ENCODE measurements around the gene SYNDIG1.

Gene SYNDIG1

DNA sequence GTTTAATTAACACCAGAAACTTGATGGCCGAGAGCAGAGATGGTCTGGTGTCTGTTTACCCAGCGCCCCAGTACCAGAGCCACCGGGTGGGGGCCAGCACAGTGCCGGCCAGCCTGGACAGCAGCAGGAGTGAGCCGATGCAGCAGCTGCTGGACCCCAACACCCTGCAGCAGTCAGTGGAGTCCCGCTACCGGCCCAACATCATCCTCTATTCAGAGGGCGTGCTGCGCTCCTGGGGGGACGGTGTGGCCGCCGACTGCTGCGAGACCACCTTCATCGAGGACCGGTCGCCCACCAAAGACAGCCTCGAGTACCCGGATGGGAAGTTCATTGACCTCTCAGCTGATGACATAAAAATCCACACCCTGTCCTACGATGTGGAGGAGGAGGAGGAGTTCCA, 73.7 kb downstream of the SYNDIG1 start:
- in situ Hi-C loops (cut with MboI; ENCODE audit: low sequenced_read_pairs) = no loop called here
- H3K4me1 ChIP-seq = no peaks in the 10 kb centered on the region
- H3K4me3 ChIP-seq = no peak overlapping the region
- DNase-seq (ENCODE audit: low spot score in 2 of 2) = no peak
- no peaks in the 10 kb centered on the region for H3K9me3 ChIP-seq
- H3K27me3 ChIP-seq (ENCODE audit: low read depth) = no peaks in the 10 kb centered on the region
- no peaks in the 10 kb centered on the region for H3K36me3 ChIP-seq (replicated peaks)

DNA sequence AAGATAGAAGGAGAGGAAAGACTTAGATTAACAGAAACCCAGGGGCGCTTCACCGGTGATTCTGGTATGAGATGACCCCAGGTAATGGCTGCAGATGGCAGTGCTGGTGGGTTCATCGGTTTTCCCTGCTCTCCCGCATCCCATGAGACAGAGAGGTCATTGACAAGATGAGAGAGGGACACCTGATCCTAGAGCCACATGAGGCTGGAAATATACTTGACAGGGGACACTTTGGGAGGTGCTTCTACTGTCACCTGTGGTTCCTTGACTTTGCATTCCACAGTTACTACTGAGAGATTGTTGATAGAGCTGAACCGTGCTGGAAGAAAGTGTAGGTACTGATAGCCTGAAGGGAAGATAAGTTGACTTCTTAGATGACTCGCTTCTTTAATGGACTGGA, 74.3 kb downstream of the SYNDIG1 start:
- Histone ChIP-seq H3K9me3 (no peaks in the 10 kb centered on the region), H3K27me3 (ENCODE audit: low read depth) (no peaks in the 10 kb centered on the region), H3K4me3 (no peak overlapping the region), H3K4me1 (no peaks in the 10 kb centered on the region), H3K36me3 (replicated peaks) (no peaks in the 10 kb centered on the region)
- no peak for DNase-seq (ENCODE audit: low spot score in 2 of 2)
- in situ Hi-C loops (cut with MboI; ENCODE audit: low sequenced_read_pairs) = no loop called here

DNA sequence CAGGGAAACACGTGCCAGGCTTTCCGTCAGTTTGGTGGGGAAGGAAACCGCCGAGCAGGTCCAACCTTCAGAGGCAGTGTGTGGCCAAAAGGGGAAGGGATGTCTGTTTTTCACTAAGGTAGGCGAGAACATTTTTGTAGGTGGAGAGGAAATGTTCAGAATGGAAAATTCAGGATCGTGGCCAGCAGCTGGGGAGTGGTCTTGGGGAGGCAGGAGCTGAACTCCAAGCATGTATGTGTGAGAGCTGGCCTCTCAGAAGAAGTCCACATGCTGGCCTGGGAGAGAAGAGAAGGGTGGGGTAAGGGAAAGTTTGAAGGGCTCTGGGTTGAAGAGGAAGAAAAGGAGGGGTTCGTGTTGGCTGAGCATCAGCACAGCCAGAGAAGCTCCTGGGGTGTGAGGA, 74.9 kb downstream of the SYNDIG1 start:
- Histone ChIP-seq H3K4me1 (no peaks in the 10 kb centered on the region), H3K4me3 (no peak overlapping the region), H3K9me3 (no peaks in the 10 kb centered on the region), H3K36me3 (replicated peaks) (no peaks in the 10 kb centered on the region), H3K27me3 (ENCODE audit: low read depth) (no peaks in the 10 kb centered on the region)
- DNase-seq (ENCODE audit: low spot score in 2 of 2) = no peak
- in situ Hi-C loops (cut with MboI; ENCODE audit: low sequenced_read_pairs) = no loop called here

DNA sequence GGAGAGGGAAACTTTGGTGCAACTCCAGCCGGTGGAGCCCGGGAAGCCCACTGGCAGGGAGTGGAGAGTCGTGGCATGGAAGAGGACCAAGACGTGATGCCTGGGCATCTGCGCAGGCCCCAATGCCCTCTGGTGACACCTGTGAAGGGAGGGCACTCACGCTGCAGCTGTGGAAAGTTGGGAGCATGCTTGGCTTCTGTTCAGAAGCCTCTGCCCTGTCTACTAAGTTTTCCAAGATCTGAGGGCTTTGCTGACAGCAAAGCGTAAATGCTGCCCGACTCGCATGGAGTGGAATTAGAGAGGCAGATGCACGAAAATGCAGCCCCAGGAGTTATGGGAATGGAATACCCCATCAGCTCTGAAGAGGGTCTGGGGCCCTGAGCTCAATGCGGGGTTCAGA, 75.7 kb downstream of the SYNDIG1 start:
- Histone ChIP-seq H3K4me3 (no peak overlapping the region), H3K36me3 (replicated peaks) (no peaks in the 10 kb centered on the region), H3K4me1 (no peaks in the 10 kb centered on the region), H3K27me3 (ENCODE audit: low read depth) (no peaks in the 10 kb centered on the region), H3K9me3 (no peaks in the 10 kb centered on the region)
- no peak for DNase-seq (ENCODE audit: low spot score in 2 of 2)
- in situ Hi-C loops (cut with MboI; ENCODE audit: low sequenced_read_pairs) = no loop called here

DNA sequence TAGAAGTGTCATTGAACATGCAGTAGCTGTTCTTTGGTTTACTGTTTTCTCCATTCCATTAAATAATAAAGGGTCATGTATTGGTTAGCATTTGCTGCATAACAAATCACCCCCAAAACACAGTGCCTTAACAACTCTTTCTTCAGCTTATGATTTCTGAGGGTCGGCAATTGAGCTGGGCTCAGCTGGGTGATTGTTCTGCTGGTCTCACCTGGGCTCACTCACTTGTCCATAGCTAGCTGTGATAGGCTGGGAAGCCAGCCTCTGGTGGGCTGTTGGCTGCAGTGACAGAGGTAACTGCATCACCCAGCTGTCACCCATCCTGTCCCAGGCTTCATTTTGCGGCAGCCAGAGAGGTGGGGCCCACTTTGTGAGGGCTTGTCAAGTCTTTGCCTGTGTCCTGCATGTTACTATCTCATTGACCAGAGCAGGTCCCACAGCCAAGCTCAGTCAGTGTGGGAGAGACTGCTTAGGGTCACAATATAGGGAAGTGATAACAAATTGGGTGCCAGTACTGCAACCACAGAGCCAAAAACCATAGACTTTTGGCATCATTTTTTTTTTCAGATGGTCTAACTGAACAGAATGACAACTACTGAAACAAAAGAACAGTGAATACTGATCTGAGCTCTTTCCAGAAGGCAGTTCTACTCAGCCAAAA, 76.9 kb downstream of the SYNDIG1 start:
- H3K4me1 ChIP-seq = no peaks in the 10 kb centered on the region
- DNase-seq (ENCODE audit: low spot score in 2 of 2) = no peak
- in situ Hi-C loops (cut with MboI; ENCODE audit: low sequenced_read_pairs) = no loop called here

DNA sequence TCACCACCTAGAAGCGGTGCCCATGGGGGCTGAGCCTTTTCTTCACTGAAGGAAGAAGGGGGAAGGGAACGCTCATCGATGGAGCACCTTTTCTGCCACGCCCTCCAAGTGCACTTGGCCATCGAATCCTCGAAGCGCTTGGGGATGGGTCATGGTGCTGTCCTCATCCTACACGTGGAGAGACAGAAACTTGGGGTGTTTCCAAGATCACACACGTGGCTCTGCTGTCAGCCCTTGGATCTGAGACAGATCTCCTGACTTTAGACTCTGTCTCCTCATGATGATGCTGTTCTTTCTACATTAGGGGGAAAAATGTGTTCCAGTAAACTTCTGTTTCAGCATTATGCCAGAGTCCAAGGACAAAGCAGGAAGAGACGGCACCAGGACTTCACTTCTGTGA, 78.5 kb downstream of the SYNDIG1 start:
- no peaks in the 10 kb centered on the region for H3K27me3 ChIP-seq (ENCODE audit: low read depth)
- no peaks in the 10 kb centered on the region for H3K9me3 ChIP-seq
- H3K4me3 ChIP-seq = no peak overlapping the region
- no peak for DNase-seq (ENCODE audit: low spot score in 2 of 2)
- in situ Hi-C loops (cut with MboI; ENCODE audit: low sequenced_read_pairs) = no loop called here
- no peaks in the 10 kb centered on the region for H3K4me1 ChIP-seq
- H3K36me3 ChIP-seq (replicated peaks) = no peaks in the 10 kb centered on the region

More for the DNA sequence above, 76.9 kb downstream of the SYNDIG1 start:
- no peaks in the 10 kb centered on the region for H3K36me3 ChIP-seq (replicated peaks)
- no peaks in the 10 kb centered on the region for H3K27me3 ChIP-seq (ENCODE audit: low read depth)
- H3K4me3 ChIP-seq = no peak overlapping the region
- no peaks in the 10 kb centered on the region for H3K9me3 ChIP-seq

DNA sequence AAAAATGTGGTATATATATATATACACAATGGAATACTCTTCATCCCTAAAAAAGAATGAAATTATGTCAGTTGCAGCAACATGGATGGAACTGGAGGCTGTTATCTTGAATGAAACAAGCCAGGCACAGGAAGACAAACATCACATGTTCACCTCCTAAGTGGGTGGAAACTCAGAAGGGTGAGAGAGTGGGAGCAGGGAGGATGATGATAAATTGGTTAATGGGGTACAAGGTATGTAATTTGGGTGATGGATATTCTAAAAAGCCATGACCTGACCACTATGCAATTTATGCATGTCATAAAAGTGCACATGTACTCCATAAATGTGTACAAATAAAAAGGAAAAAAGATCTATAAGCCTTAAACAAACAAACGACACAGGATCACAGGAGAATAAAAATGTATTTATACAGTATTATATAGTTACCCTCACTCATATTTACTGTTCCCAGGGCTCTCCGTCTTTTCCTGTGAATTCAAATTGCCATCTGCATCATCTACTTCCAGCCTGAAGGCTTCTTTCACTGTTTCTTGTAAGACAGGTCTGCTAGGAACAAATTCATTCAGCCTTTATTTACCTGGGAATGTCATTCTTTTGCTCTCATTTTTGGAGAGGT, 89.8 kb downstream of the SYNDIG1 start:
- in situ Hi-C loops (cut with MboI; ENCODE audit: low sequenced_read_pairs) = no loop called here
- Histone ChIP-seq H3K4me1 (no peaks in the 10 kb centered on the region), H3K4me3 (no peak overlapping the region), H3K27me3 (ENCODE audit: low read depth) (no peaks in the 10 kb centered on the region), H3K9me3 (no peaks in the 10 kb centered on the region), H3K36me3 (replicated peaks) (no peaks in the 10 kb centered on the region)
- no peak for DNase-seq (ENCODE audit: low spot score in 2 of 2)

DNA sequence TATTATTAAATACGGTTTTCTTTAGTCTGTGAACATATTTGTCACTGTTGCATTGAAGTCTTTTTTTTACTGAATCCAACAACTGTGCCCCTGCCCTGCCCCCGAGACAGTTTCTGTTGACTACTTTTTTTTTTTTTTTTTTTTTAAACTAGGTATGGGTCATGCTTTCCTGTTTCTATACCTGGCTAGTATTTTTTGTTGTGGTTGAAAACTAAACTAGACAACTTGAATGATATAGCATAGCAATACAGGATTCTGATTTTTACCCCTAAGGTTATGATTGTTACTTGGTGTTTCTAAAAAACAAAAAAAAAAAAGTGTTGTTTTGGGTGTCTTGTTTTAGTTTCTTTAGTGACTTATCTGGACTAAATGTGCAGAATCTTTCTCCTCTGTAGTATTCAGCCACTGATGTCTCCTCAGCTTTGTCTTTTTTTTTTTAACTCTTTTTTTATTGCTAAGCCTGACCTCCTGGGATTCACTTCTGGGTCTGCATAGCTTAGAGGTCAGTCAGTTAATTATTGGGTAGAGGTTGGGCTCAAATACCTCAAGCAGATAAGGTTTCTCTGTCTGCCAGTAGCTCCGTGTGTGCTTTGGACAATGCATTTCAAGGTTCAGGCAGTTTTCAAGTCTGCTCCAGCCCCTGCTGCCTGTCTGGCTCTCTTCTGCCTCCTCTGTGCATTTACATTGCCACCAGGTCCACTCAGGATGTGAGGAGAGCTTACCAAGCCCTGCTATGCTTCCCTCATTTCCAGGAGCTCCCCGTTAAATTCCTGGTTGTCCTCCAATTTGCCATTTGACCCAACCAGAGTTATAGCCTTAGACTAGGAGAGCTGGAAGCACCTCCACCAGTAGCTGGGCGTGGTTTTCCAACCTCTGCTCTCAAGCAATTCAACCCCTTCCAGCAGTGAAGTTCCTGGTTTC, 91.4 kb downstream of the SYNDIG1 start:
- H3K9me3 ChIP-seq = no peaks in the 10 kb centered on the region
- in situ Hi-C loops (cut with MboI; ENCODE audit: low sequenced_read_pairs) = no loop called here
- H3K4me1 ChIP-seq = no peaks in the 10 kb centered on the region
- H3K36me3 ChIP-seq (replicated peaks) = no peaks in the 10 kb centered on the region
- no peaks in the 10 kb centered on the region for H3K27me3 ChIP-seq (ENCODE audit: low read depth)
- no peak overlapping the region for H3K4me3 ChIP-seq
- DNase-seq (ENCODE audit: low spot score in 2 of 2) = no peak

DNA sequence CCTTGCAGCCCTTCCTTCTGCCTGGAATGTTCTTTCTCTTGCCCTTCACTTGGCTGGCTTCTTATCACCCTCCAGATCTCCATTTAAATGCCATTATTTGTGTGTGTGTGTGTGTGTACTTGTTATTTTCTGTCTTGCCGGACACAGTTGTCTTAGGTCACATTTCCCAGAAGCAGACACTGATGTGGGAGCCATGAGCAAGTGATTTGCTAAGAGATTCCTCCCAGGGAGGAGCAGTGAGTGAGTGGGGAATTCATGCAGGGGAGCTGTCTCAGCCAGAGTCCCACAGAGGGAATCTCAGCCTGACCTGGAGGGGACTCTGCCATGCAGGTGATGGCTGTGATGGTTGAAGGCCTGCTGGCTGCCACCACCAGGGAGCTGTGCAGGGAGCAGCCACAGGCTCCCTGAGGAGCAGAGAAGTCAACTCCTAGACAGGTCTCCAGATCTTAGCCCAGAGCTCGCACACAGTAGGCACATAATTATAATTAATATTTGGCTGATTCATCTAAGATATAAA, 96.5 kb downstream of the SYNDIG1 start:
- no peaks in the 10 kb centered on the region for H3K9me3 ChIP-seq
- H3K36me3 ChIP-seq (replicated peaks) = no peaks in the 10 kb centered on the region
- no peaks in the 10 kb centered on the region for H3K27me3 ChIP-seq (ENCODE audit: low read depth)
- no peak for DNase-seq (ENCODE audit: low spot score in 2 of 2)
- no peak overlapping the region for H3K4me3 ChIP-seq
- no peaks in the 10 kb centered on the region for H3K4me1 ChIP-seq
- in situ Hi-C loops (cut with MboI; ENCODE audit: low sequenced_read_pairs) = no loop called here

DNA sequence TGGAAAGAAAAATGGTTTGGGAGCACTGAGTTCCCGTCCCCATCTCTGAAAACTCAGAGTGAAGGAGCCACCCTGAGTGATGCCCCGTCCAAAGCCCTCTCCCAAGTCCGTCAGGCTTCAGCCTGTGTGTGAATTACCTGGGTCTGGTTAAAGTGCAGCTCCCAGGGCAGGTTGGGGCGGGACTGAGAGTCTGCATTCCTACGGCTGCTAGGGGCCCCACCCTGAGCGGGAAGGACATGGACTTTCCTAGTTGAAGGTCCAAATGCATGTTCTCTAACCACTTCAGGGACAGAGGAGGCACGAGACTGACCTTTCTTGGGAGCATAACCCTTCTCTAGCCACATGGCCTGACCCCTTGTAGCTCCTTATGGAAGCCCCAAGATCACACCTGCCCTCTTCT, 97.2 kb downstream of the SYNDIG1 start:
- no peak for DNase-seq (ENCODE audit: low spot score in 2 of 2)
- Histone ChIP-seq H3K9me3 (no peaks in the 10 kb centered on the region), H3K36me3 (replicated peaks) (no peaks in the 10 kb centered on the region), H3K4me3 (no peak overlapping the region), H3K4me1 (no peaks in the 10 kb centered on the region), H3K27me3 (ENCODE audit: low read depth) (no peaks in the 10 kb centered on the region)
- in situ Hi-C loops (cut with MboI; ENCODE audit: low sequenced_read_pairs) = no loop called here

DNA sequence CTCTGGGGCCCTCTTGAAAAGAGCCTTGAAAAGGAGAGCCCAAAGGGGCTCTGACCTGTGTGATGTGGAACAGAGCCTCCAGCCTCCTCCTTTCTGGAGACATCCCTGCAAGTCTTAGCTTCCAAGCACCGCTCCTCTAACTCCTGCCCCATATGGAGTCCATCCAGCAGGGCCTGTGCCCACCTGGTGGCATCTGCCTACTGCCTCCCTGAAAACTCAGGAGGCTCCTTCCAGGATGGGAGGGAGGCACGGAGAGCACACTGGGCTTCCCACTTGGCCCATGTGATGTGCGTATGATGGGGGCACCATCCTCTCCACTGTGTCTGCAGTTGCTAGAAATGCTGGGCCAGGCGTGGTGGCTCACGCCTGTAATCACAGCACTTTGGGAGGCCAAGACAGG, 98.1 kb downstream of the SYNDIG1 start:
- H3K36me3 ChIP-seq (replicated peaks) = no peaks in the 10 kb centered on the region
- H3K4me1 ChIP-seq = no peaks in the 10 kb centered on the region
- H3K27me3 ChIP-seq (ENCODE audit: low read depth) = no peaks in the 10 kb centered on the region
- DNase-seq (ENCODE audit: low spot score in 2 of 2) = no peak
- H3K4me3 ChIP-seq = no peak overlapping the region
- in situ Hi-C loops (cut with MboI; ENCODE audit: low sequenced_read_pairs) = no loop called here
- H3K9me3 ChIP-seq = no peaks in the 10 kb centered on the region

DNA sequence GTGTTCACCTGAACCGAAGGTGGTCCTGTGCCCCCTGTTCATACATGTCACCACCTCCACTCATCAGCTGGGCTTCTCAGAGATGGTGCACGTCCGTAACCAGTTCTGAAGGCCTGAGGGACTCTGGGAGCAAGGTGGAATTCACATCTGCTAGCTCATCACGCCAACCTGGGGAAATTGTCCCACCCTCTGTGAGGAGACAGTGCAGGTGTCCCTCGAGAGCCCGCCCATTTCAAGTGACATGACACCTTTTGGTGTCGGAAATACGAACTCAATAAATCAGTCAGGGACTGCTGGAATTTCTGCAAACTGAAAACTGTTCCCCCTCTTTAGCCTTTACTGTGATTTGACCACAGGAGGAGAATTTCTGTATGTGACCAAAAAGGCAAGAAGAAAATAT, 99.4 kb downstream of the SYNDIG1 start:
- Histone ChIP-seq H3K36me3 (replicated peaks) (no peaks in the 10 kb centered on the region), H3K27me3 (ENCODE audit: low read depth) (no peaks in the 10 kb centered on the region), H3K4me3 (no peak overlapping the region), H3K4me1 (no peaks in the 10 kb centered on the region), H3K9me3 (no peaks in the 10 kb centered on the region)
- in situ Hi-C loops (cut with MboI; ENCODE audit: low sequenced_read_pairs) = no loop called here
- DNase-seq (ENCODE audit: low spot score in 2 of 2) = no peak

DNA sequence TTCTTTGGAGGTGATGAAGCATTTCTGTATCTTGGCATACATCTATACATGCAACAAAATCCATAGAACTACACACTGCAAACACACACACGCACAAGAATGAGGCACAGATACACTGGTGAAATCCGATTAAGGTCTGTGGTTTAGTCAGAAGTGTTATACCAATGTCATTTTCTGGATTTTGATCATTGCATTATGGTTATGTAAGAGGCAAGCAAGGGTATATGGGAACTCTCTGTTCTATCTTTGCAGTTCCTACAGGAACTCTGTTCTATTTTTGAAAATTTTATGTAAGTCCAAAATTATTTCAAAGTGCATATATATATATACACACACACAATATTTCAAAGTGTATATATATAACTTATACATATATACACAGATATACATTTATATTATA, 101.7 kb downstream of the SYNDIG1 start:
- in situ Hi-C loops (cut with MboI; ENCODE audit: low sequenced_read_pairs) = no loop called here

DNA sequence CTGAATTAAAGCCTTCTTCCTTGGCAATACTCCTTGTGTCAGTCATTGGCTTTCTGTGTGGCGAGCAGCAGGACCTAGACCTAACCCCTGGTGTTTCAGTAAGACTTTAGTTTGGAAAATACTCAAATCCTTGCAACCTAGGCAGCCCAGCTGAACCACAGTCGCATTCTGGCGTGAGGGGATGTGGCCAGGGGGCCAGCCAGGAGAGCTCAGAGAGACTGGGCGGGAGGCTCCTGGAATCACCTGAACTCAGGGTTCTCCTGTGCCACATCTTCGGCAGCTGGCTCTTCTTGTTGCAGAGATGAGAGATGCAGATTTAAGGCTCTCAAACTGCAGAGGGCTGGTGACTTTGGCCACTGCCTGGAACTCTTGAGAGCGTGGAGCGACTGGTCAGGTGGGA, 102.7 kb downstream of the SYNDIG1 start:
- H3K27me3 ChIP-seq (ENCODE audit: low read depth) = no peaks in the 10 kb centered on the region
- H3K4me3 ChIP-seq = no peak overlapping the region
- no peak for DNase-seq (ENCODE audit: low spot score in 2 of 2)
- no peaks in the 10 kb centered on the region for H3K36me3 ChIP-seq (replicated peaks)
- no peaks in the 10 kb centered on the region for H3K4me1 ChIP-seq
- in situ Hi-C loops (cut with MboI; ENCODE audit: low sequenced_read_pairs) = no loop called here
- no peaks in the 10 kb centered on the region for H3K9me3 ChIP-seq

More for the DNA sequence above, 101.7 kb downstream of the SYNDIG1 start:
- no peak for DNase-seq (ENCODE audit: low spot score in 2 of 2)
- no peak overlapping the region for H3K4me3 ChIP-seq
- H3K27me3 ChIP-seq (ENCODE audit: low read depth) = no peaks in the 10 kb centered on the region
- H3K4me1 ChIP-seq = no peaks in the 10 kb centered on the region
- no peaks in the 10 kb centered on the region for H3K36me3 ChIP-seq (replicated peaks)
- H3K9me3 ChIP-seq = no peaks in the 10 kb centered on the region
